ENCODE measurements around the gene RUFY3.

- TF ChIP-seq, protein P1, sequence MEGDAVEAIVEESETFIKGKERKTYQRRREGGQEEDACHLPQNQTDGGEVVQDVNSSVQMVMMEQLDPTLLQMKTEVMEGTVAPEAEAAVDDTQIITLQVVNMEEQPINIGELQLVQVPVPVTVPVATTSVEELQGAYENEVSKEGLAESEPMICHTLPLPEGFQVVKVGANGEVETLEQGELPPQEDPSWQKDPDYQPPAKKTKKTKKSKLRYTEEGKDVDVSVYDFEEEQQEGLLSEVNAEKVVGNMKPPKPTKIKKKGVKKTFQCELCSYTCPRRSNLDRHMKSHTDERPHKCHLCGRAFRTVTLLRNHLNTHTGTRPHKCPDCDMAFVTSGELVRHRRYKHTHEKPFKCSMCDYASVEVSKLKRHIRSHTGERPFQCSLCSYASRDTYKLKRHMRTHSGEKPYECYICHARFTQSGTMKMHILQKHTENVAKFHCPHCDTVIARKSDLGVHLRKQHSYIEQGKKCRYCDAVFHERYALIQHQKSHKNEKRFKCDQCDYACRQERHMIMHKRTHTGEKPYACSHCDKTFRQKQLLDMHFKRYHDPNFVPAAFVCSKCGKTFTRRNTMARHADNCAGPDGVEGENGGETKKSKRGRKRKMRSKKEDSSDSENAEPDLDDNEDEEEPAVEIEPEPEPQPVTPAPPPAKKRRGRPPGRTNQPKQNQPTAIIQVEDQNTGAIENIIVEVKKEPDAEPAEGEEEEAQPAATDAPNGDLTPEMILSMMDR (IDR thresholded peaks at IDR 0.05) = no peak
- no peak for TF ChIP-seq ZFX (IDR thresholded peaks at IDR 0.05; ENCODE audit: borderline replicate concordance)
These were observed 15.2 kb downstream of the RUFY3 start for GRCh38 chr4:70737006-70737405.
